A549 (cell line): ENCODE results near the gene UBE2O. TPM values are rescaled to one million over a fixed set of nuclear protein-coding genes. Genes with fewer than 3 reads are reported as not detected.

Experiments
- ATAC-seq, 2 experiments: fragments of 200-7000 bp in 1 of 2; fragments of >200 bp in 1 of 2; cut with Nextera tagmentation in 1 of 2; cut with Tn5 transposase in 1 of 2; 3 replicates each; pipeline versions ENCODE4 v1.8.0 to v1.9.1; 2018 to 2020; ENCODE audit warnings: mild to moderate bottlenecking in 1 of 2, moderate library complexity in 1 of 2
- CTCF ChIA-PET: fragments of 300-600 bp; sonication (Branson Sonifier 250); formaldehyde crosslinking; extraction: SDS; loops from one replicate; lab custom pipeline; 2021; ENCODE audit warnings: antibody characterized with exemption, inconsistent platforms; lab: Yijun Ruan, JAX
- POLR2A ChIA-PET: fragments of 350-600 bp; formaldehyde crosslinking; extraction: SDS; loops from one replicate; lab custom pipeline; 2021; ENCODE audit warnings: antibody characterized with exemption, inconsistent platforms; lab: Yijun Ruan, JAX
- DNase-seq, 2 experiments: peaks; one replicate each; pipeline versions ENCODE4 v3.0.0 to v3.0.0-alpha.2; 2011 to 2016; ENCODE audit warnings: low read depth in 1 of 2, low spot score in 1 of 2
- FAIRE-seq: peaks from 2 replicates; lab custom pipeline; 2011; peaks lifted over from hg19 to GRCh38; lab: Jason Lieb, UNC
- H3K27ac ChIP-seq, 2 experiments: fragments of >200 bp; sonication (Bioruptor Twin); formaldehyde crosslinking; 3 replicates each; pipeline ENCODE4 v1.5.1; 2016 to 2017
- H3K4me1 ChIP-seq: fragments of >200 bp; sonication (Bioruptor Twin); formaldehyde crosslinking; 3 replicates; pipeline ENCODE4 v1.6.1; 2016
- H3K4me2 ChIP-seq: fragments of >200 bp; sonication (Bioruptor Twin); formaldehyde crosslinking; 3 replicates; pipeline ENCODE4 v1.6.1; 2016
- H3K4me3 ChIP-seq: fragments of >200 bp; sonication (Bioruptor Twin); formaldehyde crosslinking; 3 replicates; pipeline ENCODE4 v1.5.1; 2016
- H3K9me3 ChIP-seq: fragments of >200 bp; sonication (Bioruptor Twin); formaldehyde crosslinking; 3 replicates; pipeline ENCODE4 v1.6.1; 2016
- ATOH8 ChIP-seq: fragments of 250-450 bp; sonication (Bioruptor Pico); IDR thresholded peaks from 2 replicates; pipeline ENCODE4 v1.5.0; 2020; ENCODE audit warnings: low read depth, mild to moderate bottlenecking, moderate library complexity
- BHLHE40 ChIP-seq: IDR thresholded peaks from 2 replicates; pipeline ENCODE4 v1.6.1; 2012; ENCODE audit warnings: low read depth, low read length, inconsistent platforms
- CBX2 ChIP-seq: fragments of 200-600 bp; sonication (generic); IDR thresholded peaks from 2 replicates; pipeline ENCODE4 v1.6.1; 2016; ENCODE audit warnings: low read depth, mild to moderate bottlenecking, borderline replicate concordance
- CBX8 ChIP-seq: fragments of 200-600 bp; sonication (generic); IDR thresholded peaks from 2 replicates; pipeline ENCODE4 v1.6.1; 2016
- CEBPB ChIP-seq, 2 experiments: fragments of >200 bp in 1 of 2; sonication (Bioruptor Twin) in 1 of 2; formaldehyde crosslinking in 1 of 2; IDR thresholded peaks; 2 replicates each; pipeline ENCODE4 v1.6.1; 2012 to 2016
- CHD2 ChIP-seq: fragments of 150-350 bp; IDR thresholded peaks from 2 replicates; pipeline ENCODE4 v1.6.1; 2014; ENCODE audit warnings: low read length; ENCODE audit not compliant: partially characterized antibody
- CHD4 ChIP-seq: fragments of 200-600 bp; sonication (generic); IDR thresholded peaks from 2 replicates; pipeline ENCODE4 v1.6.1; 2016; ENCODE audit warnings: antibody characterized with exemption, mild to moderate bottlenecking, borderline replicate concordance
- E2F6 ChIP-seq: IDR thresholded peaks from 2 replicates; pipeline ENCODE4 v1.6.1; 2012; ENCODE audit warnings: low read depth, borderline replicate concordance
- EHF ChIP-seq: fragments of 250-450 bp; sonication (Bioruptor Pico); IDR thresholded peaks from 2 replicates; pipeline ENCODE4 v1.5.0; 2020; ENCODE audit warnings: mild to moderate bottlenecking
- FOXS1 ChIP-seq: fragments of 250-450 bp; sonication (Bioruptor Pico); IDR thresholded peaks from 2 replicates; pipeline ENCODE4 v1.5.0; 2020; ENCODE audit warnings: mild to moderate bottlenecking, moderate library complexity
- GATA3 ChIP-seq: IDR thresholded peaks from 2 replicates; pipeline ENCODE4 v1.6.1; 2012; ENCODE audit warnings: borderline replicate concordance
- HDAC2 ChIP-seq: fragments of 200-600 bp; sonication (generic); IDR thresholded peaks from 2 replicates; pipeline ENCODE4 v1.6.1; 2016
- JUN ChIP-seq, 2 experiments: fragments of >200 bp; sonication (Bioruptor Twin); formaldehyde crosslinking; IDR thresholded peaks; 2 replicates in 1 of 2; 3 replicates in 1 of 2; pipeline ENCODE4 v1.6.1; 2016 to 2017
- JUNB ChIP-seq: fragments of >200 bp; sonication (Bioruptor Twin); formaldehyde crosslinking; IDR thresholded peaks from 2 replicates; pipeline ENCODE4 v1.6.1; 2016
- MAX ChIP-seq: IDR thresholded peaks from 2 replicates; pipeline ENCODE4 v1.6.1; 2012
- MYC ChIP-seq: IDR thresholded peaks from 2 replicates; pipeline ENCODE4 v1.6.1; 2012; ENCODE audit warnings: mild to moderate bottlenecking, inconsistent platforms, low read length, improper control_type of control experiment, borderline replicate concordance
- NFE2L2 ChIP-seq: fragments of 150-350 bp; conservative IDR thresholded peaks from 2 replicates; pipeline ENCODE4 v1.6.1; 2014; ENCODE audit warnings: low read length
- NR3C1 ChIP-seq: fragments of >200 bp; sonication (Bioruptor Twin); formaldehyde crosslinking; IDR thresholded peaks from 3 replicates; pipeline ENCODE4 v1.6.1; 2017
- PBX3 ChIP-seq: IDR thresholded peaks from 2 replicates; pipeline ENCODE4 v1.6.1; 2012
- PHF8 ChIP-seq: fragments of 200-600 bp; sonication (generic); IDR thresholded peaks from 2 replicates; pipeline ENCODE4 v1.6.1; 2016; ENCODE audit warnings: low read depth, mild to moderate bottlenecking, antibody characterized with exemption, moderate library complexity, borderline replicate concordance
- POLR2A ChIP-seq: IDR thresholded peaks from 2 replicates; pipeline ENCODE4 v1.6.1; 2012; ENCODE audit warnings: mild to moderate bottlenecking, low read length
- POLR2AphosphoS2 ChIP-seq: conservative IDR thresholded peaks from 2 replicates; pipeline ENCODE4 v1.6.1; 2012; ENCODE audit warnings: low read length, improper control_type of control experiment, inconsistent platforms
- RAD21 ChIP-seq, 2 experiments: fragments of >200 bp in 1 of 2; sonication (Bioruptor Twin) in 1 of 2; formaldehyde crosslinking in 1 of 2; IDR thresholded peaks in 1 of 2; conservative IDR thresholded peaks in 1 of 2; 2 replicates in 1 of 2; 3 replicates in 1 of 2; pipeline ENCODE4 v1.6.1; 2012 to 2018; ENCODE audit warnings: inconsistent platforms in 1 of 2
- WGBS: methylation state at CpG from one replicate; pipeline ENCODE4 v1.1.6; 2017; ENCODE audit errors: missing lambda C conversion rate; 5-methylcytosine and 5-hydroxymethylcytosine counted together
- polyA plus RNA-seq, 4 experiments: library from polyadenylated mRNA; depleted of rRNA in 3 of 4; stranded (reverse); fragments of >200 nt; fragmentation: RNase III in 1 of 4; extraction: RNeasy Plus Mini Kit Qiagen cat#74134 plus additional on column Dnase treatment in 1 of 4; gene quantifications; 2 replicates in 3 of 4; 3 replicates in 1 of 4; pipeline ENCODE4 v1.2.3, GENCODE V29; 2011 to 2017
- TF ChIP-seq, protein P1 (sequence below): fragments of >200 bp; sonication (Bioruptor Twin); formaldehyde crosslinking; IDR thresholded peaks from 3 replicates; pipeline ENCODE4 v1.5.1; 2016
- TF ChIP-seq, protein P2 (sequence below): fragments of 250-450 bp; sonication (Bioruptor Pico); IDR thresholded peaks from 2 replicates; pipeline ENCODE4 v1.5.0; 2021; ENCODE audit warnings: mild to moderate bottlenecking, moderate library complexity, borderline replicate concordance

Gene UBE2O
- polyA plus RNA-seq, 2 of the 4 experiments (the other 2 are of a cell fraction) = 22.0 to 25.7 TPM

DNA sequence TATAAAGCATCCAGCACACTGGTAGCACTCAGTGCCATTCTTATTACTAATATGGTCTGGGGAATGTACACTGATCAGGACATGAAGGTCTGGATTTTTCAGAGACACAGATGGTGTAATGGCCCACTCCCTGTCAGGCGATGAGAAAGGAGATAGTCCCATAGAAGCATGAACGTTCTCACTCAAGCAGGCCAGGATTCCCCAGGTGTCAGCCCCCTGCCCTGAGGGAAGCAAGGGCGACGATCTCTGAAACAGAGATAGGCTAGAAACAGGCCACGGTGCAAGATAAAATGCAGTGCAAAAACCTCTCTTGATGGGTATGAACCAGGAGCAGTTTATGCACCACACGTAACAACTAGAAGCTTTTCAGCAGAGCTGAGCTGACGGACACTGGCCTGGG, 109.8 kb downstream of the UBE2O start:
- ChIA-PET CTCF (interaction anchor here (1.9 to 29.4 kb wide), 3 partner anchors 11 to 116 kb away, joined by 4 to 899 read pairs (median 15); partner anchors contain the start of genes PRPSAP1 and SPHK1), POLR2A (no interaction called here)
- 95% methylated on average over 7 of the region's 7 CpGs for WGBS
- no peak overlapping the region for H3K4me3 ChIP-seq
- FAIRE-seq = no peak
- DNase-seq = no peak
- TF ChIP-seq, protein P1, sequence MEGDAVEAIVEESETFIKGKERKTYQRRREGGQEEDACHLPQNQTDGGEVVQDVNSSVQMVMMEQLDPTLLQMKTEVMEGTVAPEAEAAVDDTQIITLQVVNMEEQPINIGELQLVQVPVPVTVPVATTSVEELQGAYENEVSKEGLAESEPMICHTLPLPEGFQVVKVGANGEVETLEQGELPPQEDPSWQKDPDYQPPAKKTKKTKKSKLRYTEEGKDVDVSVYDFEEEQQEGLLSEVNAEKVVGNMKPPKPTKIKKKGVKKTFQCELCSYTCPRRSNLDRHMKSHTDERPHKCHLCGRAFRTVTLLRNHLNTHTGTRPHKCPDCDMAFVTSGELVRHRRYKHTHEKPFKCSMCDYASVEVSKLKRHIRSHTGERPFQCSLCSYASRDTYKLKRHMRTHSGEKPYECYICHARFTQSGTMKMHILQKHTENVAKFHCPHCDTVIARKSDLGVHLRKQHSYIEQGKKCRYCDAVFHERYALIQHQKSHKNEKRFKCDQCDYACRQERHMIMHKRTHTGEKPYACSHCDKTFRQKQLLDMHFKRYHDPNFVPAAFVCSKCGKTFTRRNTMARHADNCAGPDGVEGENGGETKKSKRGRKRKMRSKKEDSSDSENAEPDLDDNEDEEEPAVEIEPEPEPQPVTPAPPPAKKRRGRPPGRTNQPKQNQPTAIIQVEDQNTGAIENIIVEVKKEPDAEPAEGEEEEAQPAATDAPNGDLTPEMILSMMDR = no peak
- no peak for TF ChIP-seq CHD2
- no peak for TF ChIP-seq EHF
- no peak for TF ChIP-seq POLR2AphosphoS2
- no peak for TF ChIP-seq JUN (IDR thresholded peaks at IDR 0.05)
- no peak for TF ChIP-seq CHD4
- TF ChIP-seq POLR2A = no peak
- TF ChIP-seq PBX3 = no peak
- no peak for TF ChIP-seq NFE2L2
- TF ChIP-seq, all 56 proteins: peak for 0
- no peak overlapping the region for H3K27ac ChIP-seq
- peaks cover 9% of the 10 kb centered on the region; the same call in 2 of the 3 replicates for H3K4me1 ChIP-seq
- H3K9me3 ChIP-seq = no peaks in the 10 kb centered on the region
- ATAC-seq = 0 out of 6 replicates have a peak, but pooled peaks of 1 of the 2 experiments have one; percentile 43
- H3K4me2 ChIP-seq = no peak overlapping the region

- H3K4me2 ChIP-seq = no peak overlapping the region
- peaks cover 9% of the 10 kb centered on the region; the same call in 2 of the 3 replicates for H3K4me1 ChIP-seq
- no peak overlapping the region for H3K27ac ChIP-seq
- no peak overlapping the region for H3K4me3 ChIP-seq
- no peak for DNase-seq
- 94% methylated on average over 6 of the region's 6 CpGs for WGBS
- FAIRE-seq = no peak
- POLR2A ChIA-PET = no interaction called here
- TF ChIP-seq, protein P1 = no peak
- TF ChIP-seq NFE2L2 (no peak), CBX2 (no peak), CHD4 (no peak), GATA3 (no peak), E2F6 (no peak), CBX8 (no peak), FOXS1 (CRISPR knock-in tag) (no peak), JUNB (no peak), RAD21 (conservative IDR thresholded peaks at IDR 0.05 in 1 of 2, IDR thresholded peaks at IDR 0.05 in 1 of 2) (no peak), NR3C1 (no peak), CEBPB (IDR thresholded peaks at IDR 0.05) (no peak), PHF8 (no peak), BHLHE40 (no peak), ATOH8 (CRISPR knock-in tag) (no peak), HDAC2 (no peak), EHF (no peak), MAX (no peak), MYC (no peak)
- TF ChIP-seq, protein P2, sequence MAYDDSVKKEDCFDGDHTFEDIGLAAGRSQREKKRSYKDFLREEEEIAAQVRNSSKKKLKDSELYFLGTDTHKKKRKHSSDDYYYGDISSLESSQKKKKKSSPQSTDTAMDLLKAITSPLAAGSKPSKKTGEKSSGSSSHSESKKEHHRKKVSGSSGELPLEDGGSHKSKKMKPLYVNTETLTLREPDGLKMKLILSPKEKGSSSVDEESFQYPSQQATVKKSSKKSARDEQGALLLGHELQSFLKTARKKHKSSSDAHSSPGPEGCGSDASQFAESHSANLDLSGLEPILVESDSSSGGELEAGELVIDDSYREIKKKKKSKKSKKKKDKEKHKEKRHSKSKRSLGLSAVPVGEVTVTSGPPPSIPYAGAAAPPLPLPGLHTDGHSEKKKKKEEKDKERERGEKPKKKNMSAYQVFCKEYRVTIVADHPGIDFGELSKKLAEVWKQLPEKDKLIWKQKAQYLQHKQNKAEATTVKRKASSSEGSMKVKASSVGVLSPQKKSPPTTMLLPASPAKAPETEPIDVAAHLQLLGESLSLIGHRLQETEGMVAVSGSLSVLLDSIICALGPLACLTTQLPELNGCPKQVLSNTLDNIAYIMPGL (CRISPR knock-in tag) = no peak
- TF ChIP-seq, all 56 proteins: peak for 0
- H3K9me3 ChIP-seq = no peaks in the 10 kb centered on the region
- no peak for ATAC-seq
- CTCF ChIA-PET = interaction anchor here (0.8 to 1.5 kb wide), 3 partner anchors 56 to 181 kb away, joined by 3 to 5 read pairs (median 4); no protein-coding TSS in a partner anchor
These were observed 111.7 kb downstream of the UBE2O start for GRCh38 chr17:76341301-76341700.
